HAP-1 (cell line): Measurements from ENCODE around the gene SYCE1.
"Not testable (repeated sequence)": the region's sequence is repeated elsewhere in the genome, so short reads cannot be mapped to it uniquely, and the experiment has no call there.

Source experiments
- DNase-seq, 2 experiments: peaks; one replicate each; pipeline ENCODE4 v3.0.0-alpha.2; 2016 to 2020; ENCODE audit warnings: low spot score in 2 of 2
- H3K27me3 ChIP-seq: fragments of 250-450 bp; sonication (Bioruptor Pico); 2 replicates; pipeline ENCODE4 v1.5.1; 2020; ENCODE audit warnings: low read depth, mild to moderate bottlenecking, moderate library complexity
- H3K36me3 ChIP-seq: fragments of 250-450 bp; sonication (Bioruptor Pico); replicated peaks from 2 replicates; pipeline ENCODE4 v1.5.1; 2020; ENCODE audit warnings: mild to moderate bottlenecking
- H3K4me1 ChIP-seq: fragments of 250-450 bp; sonication (Bioruptor Pico); 2 replicates; pipeline ENCODE4 v1.5.1; 2020; ENCODE audit warnings: mild to moderate bottlenecking
- H3K4me3 ChIP-seq: fragments of 250-450 bp; sonication (Bioruptor Pico); 2 replicates; pipeline ENCODE4 v1.5.1; 2020; ENCODE audit warnings: mild to moderate bottlenecking, moderate library complexity
- H3K9me3 ChIP-seq: fragments of 250-450 bp; sonication (Bioruptor Pico); 2 replicates; pipeline ENCODE4 v1.5.1; 2020; ENCODE audit warnings: mild to moderate bottlenecking, moderate library complexity
- in situ Hi-C: fragments of 300-500 bp; cut with MboI; formaldehyde crosslinking; loops from 3 replicates; pipeline ENCODE4 v1.14.3; 2020; ENCODE audit warnings: low sequenced_read_pairs, inconsistent platforms, mixed read lengths

SYCE1 gene, protein sequence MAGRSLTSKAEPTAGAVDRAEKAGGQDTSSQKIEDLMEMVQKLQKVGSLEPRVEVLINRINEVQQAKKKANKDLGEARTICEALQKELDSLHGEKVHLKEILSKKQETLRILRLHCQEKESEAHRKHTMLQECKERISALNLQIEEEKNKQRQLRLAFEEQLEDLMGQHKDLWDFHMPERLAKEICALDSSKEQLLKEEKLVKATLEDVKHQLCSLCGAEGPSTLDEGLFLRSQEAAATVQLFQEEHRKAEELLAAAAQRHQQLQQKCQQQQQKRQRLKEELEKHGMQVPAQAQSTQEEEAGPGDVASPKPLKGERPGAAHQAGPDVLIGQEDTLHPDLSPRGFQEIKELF

DNA sequence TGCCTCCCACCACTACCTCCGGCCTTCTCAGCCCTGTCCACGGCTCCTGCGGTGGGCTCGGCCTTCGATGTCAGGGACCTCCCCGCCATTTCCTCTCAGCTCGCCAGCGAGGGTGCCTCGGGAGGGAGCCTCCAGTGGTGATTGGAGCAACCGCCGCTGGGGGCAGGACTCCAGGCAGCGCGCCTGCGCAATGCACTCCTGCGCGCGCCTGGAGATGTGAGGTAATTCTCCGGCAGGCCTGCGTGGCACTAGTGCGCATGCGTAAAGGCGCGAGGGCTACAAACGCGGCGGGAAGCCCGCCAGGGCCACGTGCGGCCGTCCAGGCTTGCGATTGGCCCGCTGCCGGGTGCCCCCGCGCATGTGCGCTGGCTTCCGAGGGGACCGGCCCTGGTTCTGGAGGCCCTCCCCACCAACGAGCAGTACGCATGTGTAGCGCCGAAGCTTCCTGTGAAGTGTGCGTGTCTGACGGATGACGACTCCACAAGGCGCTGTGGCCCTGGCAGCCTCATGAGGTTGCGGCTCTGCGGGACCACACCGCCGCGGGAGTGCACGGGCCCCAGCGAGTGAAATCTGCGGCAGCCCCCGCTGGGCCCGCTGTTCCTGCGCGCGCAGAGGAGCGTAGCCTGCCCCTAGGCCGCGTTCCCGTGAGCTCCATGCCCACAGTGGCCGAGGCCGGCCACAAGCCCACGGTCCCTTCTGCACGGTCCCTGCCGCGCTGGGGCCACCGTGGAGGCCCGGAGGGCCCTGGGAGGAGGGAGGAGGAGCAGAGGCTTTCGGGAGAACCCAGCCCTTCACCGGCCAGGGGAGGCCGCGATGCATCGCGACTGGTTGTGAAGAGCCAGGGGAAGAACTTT lies at the start of gene SYCE1:
TSS of gene SYCE1 (minus strand) at position 143 of the 854 bp plus-strand sequence. CDS start at position 89, 54 bp downstream.
- Histone ChIP-seq H3K36me3 (no peaks in the 10 kb centered on the region), H3K4me1 (no peaks in the 10 kb centered on the region), H3K9me3 (no peaks in the 10 kb centered on the region), H3K4me3 (no peak within 1 kb of the TSS), H3K27me3 (no peaks in the 10 kb centered on the region)
- DNase-seq, result no peak
- in situ Hi-C loops, result no loop called here

DNA sequence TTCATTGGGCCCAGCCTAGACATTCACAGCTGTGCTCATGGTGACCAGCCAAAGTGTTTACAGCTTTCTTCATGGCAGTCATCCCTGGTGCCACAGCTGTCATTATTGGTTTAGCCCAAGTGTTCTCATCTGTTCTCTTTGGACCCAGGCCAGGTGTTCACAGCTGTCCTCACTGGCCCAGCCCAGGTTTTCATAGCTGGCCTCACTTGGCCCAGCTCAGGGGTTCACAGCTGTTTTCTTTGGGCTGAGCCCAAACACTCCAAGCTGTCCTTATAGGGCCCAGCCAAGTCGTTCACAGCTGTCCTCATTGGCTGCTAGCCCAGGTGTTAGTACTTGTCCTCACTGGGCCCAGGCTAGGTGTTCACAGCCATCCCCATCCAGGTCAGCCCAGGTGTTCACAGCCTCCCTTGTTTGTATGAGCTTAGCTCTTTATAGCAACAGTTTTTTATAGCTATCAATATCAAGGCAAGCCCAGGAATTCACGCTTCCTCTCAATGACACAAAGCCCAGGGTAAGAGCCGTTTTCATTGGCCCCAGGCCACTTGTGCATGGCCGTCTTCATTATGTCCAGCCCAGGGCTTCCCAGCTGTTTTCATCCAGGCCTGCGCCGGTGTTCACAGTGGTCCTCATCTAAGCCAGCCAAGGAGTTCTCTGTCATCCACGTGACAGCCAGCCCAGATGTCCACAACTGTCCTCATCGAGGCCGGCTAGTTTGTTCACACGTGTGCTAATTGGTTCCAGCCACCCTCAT lies 49.6 kb upstream of the SYCE1 start:
- Histone ChIP-seq H3K27me3 (no peaks in the 10 kb centered on the region), H3K36me3 (no peaks in the 10 kb centered on the region), H3K4me3 (no peak overlapping the region), H3K4me1 (no peaks in the 10 kb centered on the region), H3K9me3 (no peaks in the 10 kb centered on the region)
- in situ Hi-C loops, result no loop called here
- no peak for DNase-seq

DNA sequence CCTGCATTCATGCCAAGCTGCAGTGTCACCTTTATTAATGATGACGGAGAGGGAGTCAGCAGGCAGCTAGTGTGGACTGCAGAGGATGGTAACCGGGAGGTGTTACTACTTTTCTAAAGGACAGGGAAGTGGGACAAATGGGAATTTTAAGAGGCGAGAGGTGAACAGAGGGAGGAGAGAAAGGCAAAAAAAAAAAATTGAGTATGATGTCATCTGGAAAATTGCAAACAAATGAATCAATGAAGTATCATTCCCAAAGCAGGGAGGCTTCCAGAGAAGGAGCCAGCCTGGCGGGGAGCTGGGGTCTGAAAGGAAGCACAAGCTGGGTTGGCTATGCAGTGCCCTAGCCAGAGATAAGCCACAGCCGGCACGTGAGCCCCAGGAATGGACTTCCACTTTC lies 48.3 kb upstream of the SYCE1 start:
- H3K9me3 ChIP-seq, result no peaks in the 10 kb centered on the region
- no peaks in the 10 kb centered on the region for H3K27me3 ChIP-seq
- DNase-seq, result no peak
- no peaks in the 10 kb centered on the region for H3K36me3 ChIP-seq
- in situ Hi-C loops, result no loop called here
- H3K4me3 ChIP-seq, result no peak overlapping the region
- no peaks in the 10 kb centered on the region for H3K4me1 ChIP-seq

DNA sequence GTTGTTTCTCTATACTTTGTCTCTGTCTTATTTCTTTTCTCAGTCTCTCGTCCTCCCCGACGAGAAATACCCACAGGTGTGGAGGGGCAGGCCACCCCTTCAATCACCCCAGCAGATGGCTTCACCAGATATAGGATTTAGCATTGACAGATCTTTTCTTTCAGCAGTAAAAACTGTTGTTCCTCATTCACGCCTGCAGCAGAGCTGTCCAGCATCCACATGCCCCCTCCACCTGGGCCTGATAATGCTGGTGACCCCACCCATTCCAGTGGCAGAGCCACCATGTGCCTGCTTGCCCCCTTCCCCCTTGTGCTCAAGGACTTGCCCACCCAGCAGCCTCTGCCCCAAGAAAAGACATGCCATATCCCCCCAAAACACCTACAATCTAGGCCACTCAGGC lies 45.7 kb upstream of the SYCE1 start:
- in situ Hi-C loops, result no loop called here
- H3K27me3 ChIP-seq, result peaks cover 5% of the 10 kb centered on the region; the same call in 1 of the 2 replicates
- H3K9me3 ChIP-seq, result no peaks in the 10 kb centered on the region
- no peak overlapping the region for H3K4me3 ChIP-seq
- no peaks in the 10 kb centered on the region for H3K4me1 ChIP-seq
- H3K36me3 ChIP-seq, result no peaks in the 10 kb centered on the region
- DNase-seq, result no peak

DNA sequence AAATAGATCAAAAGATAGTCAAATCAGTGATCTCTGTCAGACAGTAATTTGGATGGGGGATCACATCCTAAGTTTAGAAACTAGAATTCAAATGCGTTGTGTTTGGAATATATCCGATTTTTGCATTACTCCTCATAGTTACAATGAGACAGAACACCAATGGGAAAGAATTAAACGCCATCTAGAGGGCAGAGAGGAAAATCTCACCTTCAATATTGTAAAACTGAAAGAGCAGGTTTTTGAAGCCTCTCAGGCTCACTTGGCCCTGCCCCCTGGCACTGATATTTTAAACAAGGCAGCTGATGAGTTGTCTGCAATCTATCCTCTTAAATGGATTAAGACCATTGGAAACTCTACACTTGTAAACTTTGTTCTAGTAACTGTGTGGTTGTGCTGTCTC lies 43.5 kb upstream of the SYCE1 start:
- Histone ChIP-seq H3K36me3 (no peaks in the 10 kb centered on the region), H3K27me3 (peaks cover 8% of the 10 kb centered on the region), H3K4me1 (no peaks in the 10 kb centered on the region), H3K9me3 (no peaks in the 10 kb centered on the region), H3K4me3 (no peak overlapping the region)
- in situ Hi-C loops, result no loop called here
- DNase-seq, result peak in 1 of 2 experiments; percentile 8

DNA sequence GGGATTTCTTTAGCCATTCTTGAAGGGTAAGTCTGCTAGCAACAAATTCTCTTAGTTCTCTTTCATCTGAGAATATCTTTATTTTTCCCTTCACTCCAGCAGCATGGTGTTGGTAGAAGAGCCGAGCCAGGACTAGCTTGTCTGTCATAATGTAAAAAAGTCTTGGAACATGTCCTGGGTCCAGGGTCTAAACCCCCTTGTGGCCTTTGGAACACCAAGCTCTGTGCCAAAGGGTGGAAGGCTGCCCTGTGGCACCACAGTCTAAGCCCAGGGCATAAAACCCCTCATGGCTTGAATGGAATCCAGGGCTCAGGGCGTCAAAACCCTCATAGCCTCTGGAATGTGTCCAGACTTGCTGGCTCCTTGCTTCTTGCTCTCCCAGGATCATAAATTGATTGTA lies 38.1 kb upstream of the SYCE1 start:
- DNase-seq, H3K36me3 ChIP-seq, in situ Hi-C loops, H3K9me3 ChIP-seq, H3K4me3 ChIP-seq, H3K4me1 ChIP-seq: not testable (repeated sequence)
- H3K27me3 ChIP-seq, result peaks cover 15% of the 10 kb centered on the region

DNA sequence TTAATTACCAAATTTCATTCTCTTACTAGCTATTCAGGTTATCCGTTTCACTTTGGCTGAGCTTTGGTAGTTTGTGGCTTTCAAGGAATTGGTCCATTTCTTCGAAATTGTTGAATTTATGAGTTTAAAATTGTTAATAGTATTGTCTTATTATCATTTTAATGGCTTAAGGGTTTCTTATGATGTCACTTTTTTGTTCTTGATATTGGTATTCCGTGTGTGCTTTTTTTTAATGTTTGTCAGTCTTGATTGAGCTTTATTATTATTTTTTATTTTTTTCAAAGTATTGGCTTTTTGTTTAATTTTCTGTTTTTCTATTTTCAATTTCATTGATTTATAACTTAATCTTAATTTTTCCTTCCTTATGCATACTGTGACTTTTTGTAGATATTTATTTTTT lies 35.3 kb upstream of the SYCE1 start:
- no peaks in the 10 kb centered on the region for H3K4me1 ChIP-seq
- H3K9me3 ChIP-seq, result no peaks in the 10 kb centered on the region
- peaks cover 7% of the 10 kb centered on the region for H3K27me3 ChIP-seq
- in situ Hi-C loops, result no loop called here
- no peak overlapping the region for H3K4me3 ChIP-seq
- no peaks in the 10 kb centered on the region for H3K36me3 ChIP-seq
- DNase-seq, result no peak

DNA sequence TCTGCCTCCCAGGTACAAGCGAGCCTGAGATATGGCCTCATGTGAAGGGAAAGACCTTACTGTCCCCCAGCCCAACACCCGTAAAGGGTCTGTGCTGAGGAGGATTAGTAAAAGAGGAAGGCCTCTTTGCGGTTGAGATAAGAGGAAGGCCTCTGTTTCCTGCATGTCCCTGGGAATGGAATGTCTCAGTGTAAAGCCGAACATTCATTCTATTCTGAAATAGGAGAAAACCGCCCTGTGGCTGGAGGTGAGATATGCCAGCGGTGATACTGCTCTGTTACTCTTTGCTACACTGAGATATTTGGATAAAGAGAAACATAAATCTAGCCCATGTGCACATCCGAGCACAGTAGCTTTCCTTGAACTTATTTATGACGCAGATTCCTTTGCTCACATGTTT lies 34.5 kb upstream of the SYCE1 start:
- in situ Hi-C loops, H3K4me1 ChIP-seq, H3K27me3 ChIP-seq, DNase-seq, H3K36me3 ChIP-seq, H3K4me3 ChIP-seq, H3K9me3 ChIP-seq: not testable (repeated sequence)

DNA sequence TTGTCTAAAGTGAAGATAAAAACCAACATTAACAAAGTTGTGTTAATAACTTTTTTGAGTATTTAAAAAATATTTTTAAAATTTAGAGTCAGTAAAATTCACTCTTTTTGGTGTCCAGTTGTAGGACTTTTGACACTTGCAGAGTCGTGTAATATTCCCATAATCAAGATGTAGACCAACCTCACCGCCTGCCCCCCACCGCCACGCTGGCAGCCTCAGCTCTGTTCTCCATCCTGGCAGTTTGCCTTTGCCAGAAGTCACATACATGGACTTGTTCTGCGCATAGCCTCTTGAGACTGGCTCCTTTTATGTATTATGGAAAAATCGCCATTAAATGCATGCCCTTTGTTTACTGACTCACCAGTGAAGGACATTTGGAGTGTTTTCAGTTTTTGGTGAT lies 27.3 kb upstream of the SYCE1 start:
- Histone ChIP-seq H3K27me3 (no peaks in the 10 kb centered on the region; the same call in 1 of the 2 replicates), H3K36me3 (no peaks in the 10 kb centered on the region), H3K4me1 (no peaks in the 10 kb centered on the region), H3K4me3 (no peak overlapping the region), H3K9me3 (no peaks in the 10 kb centered on the region)
- in situ Hi-C loops, result no loop called here
- no peak for DNase-seq

DNA sequence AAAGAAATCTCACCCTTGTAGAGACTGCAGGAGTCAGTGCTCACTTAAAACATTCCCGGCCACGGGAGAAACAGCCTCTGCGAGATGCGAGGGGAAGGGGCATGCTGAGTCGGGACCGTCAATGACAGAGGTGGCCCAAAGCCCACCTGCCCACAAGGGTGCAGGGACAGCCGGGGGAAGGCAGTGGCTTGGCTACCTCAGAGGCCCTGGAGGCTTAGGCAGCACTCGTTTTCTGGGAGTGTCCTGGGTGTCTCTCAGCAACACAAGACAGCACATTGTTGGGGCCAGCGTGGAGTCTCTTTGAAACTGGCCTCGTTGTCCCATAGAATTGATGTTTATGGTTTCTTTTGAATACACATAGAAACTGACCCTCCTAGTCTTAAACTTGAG lies 25.6 kb upstream of the SYCE1 start:
- H3K36me3 ChIP-seq, result no peaks in the 10 kb centered on the region
- H3K9me3 ChIP-seq, result no peaks in the 10 kb centered on the region
- no peak for DNase-seq
- H3K4me1 ChIP-seq, result no peaks in the 10 kb centered on the region
- H3K27me3 ChIP-seq, result no peaks in the 10 kb centered on the region; the same call in 1 of the 2 replicates
- in situ Hi-C loops, result no loop called here
- H3K4me3 ChIP-seq, result no peak overlapping the region

DNA sequence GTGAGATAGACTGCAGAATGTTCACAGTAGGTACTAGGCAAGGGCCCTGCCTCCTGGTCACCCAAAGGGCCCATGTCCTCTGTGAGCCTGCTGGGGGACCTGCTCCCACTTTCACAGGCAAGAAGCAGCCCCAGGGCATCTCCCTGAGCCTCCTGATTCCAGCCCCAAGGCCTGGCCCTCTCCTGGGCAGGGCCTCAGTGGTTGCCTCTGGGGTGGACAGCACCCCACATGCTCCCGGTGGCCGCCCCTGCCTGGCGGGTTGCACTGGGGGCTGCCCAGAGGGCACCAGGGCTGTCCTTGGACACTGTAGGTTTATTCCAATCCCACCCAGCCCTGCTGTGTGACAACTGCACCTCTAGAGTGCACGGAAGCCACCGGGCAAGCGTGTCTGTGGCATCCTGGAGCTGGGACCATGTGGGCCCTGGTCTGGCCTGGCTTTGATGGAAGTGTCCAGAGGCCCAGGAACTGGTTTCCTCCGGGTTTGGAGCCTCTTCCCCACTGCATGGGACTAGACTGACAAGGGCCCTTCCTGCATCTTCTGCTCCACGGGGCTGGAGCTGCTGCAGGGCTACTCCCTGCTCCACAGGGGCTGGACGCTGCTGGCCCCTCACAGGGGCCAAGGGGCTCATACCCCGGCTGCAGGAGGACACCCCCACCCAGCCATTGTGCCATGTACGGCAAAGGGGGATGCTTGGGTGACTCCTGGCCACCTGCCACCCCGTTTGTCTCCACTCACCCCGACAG lies 25.0 kb upstream of the SYCE1 start:
- Histone ChIP-seq H3K27me3 (no peaks in the 10 kb centered on the region; the same call in 1 of the 2 replicates), H3K36me3 (no peaks in the 10 kb centered on the region), H3K4me3 (no peak overlapping the region), H3K4me1 (no peaks in the 10 kb centered on the region), H3K9me3 (no peaks in the 10 kb centered on the region)
- in situ Hi-C loops, result no loop called here
- no peak for DNase-seq

DNA sequence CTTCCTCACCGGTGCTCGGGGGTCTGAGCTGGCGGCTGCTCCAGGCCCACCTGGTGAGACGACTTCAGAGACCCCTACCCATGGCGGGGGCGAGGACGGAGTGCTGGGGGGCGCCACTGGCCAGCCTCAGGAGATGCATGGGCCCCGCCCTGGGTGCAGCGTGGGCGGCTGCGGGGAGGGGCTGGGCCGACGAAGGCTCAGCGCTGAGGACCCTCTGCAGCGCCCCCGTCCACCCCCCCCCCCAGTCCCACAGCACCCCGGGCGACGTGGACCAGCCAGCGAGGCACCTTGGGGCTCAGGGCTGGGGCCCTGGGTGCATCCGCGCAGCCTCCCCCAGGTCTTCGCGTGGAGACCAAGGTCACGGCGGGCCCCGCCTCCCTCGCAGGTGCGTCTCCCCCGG lies 11.7 kb upstream of the SYCE1 start:
- not testable (repeated sequence) for H3K9me3 ChIP-seq, H3K36me3 ChIP-seq, H3K4me3 ChIP-seq, H3K4me1 ChIP-seq, DNase-seq, H3K27me3 ChIP-seq
- in situ Hi-C loops, result loop anchor here (10.0 kb wide), 1 partner anchor 132 kb away; no protein-coding TSS in a partner anchor

DNA sequence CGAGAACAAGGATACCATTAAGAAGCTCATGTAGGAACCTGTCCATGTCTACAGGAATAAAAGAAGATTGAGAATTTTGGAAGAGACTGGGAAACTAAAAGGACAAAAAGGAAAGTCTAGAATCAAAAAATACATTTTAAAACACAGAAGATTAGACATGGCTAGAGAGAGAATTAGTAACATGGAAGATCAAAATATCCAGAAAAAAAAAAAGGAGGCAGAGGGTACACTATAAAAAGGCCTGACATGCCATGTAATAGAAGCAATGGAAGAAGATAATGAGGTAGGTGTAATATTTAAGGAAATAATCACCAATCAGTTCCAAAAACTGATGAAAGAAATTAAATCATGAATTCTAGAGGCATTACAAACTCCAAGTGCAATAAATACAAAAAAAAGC lies 8.1 kb upstream of the SYCE1 start:
- H3K4me1 ChIP-seq, H3K36me3 ChIP-seq: not testable (repeated sequence)
- in situ Hi-C loops, result loop anchor here (10.0 kb wide), 1 partner anchor 129 kb away; no protein-coding TSS in a partner anchor

More for the DNA sequence above, 8.1 kb upstream of the SYCE1 start:
- not testable (repeated sequence) for DNase-seq, H3K4me3 ChIP-seq, H3K27me3 ChIP-seq, H3K9me3 ChIP-seq
